ENCODE data around the gene WWOX. TPM values are rescaled to one million over a fixed set of nuclear protein-coding genes. Genes with fewer than 3 reads are reported as not detected.

WWOX gene
- total RNA-seq, 1 donor from 2014 or later: 28.2 TPM

GRCh38 chr16:78176435-78176834 is 77.0 kb downstream of the WWOX start:
- H3K36me3 Mint-ChIP-seq: no peaks in the 10 kb centered on the region
- no peaks in the 10 kb centered on the region for H3K27me3 Mint-ChIP-seq
- peaks cover 8% of the 10 kb centered on the region for H3K4me1 Mint-ChIP-seq (ENCODE audit: unreplicated experiment)
- DNase-seq (ENCODE audit: extremely low spot score, unreplicated experiment): no peak
- H3K9me3 Mint-ChIP-seq: no peaks in the 10 kb centered on the region
- TF ChIP-seq CTCF (conservative IDR thresholded peaks at IDR 0.05): no peak
- no peak overlapping the region for H3K27ac Mint-ChIP-seq
- no peak overlapping the region for H3K4me3 Mint-ChIP-seq

- Mint-ChIP-seq H3K9me3 (no peaks in the 10 kb centered on the region), H3K27ac (no peak overlapping the region), H3K4me3 (no peak overlapping the region), H3K27me3 (no peaks in the 10 kb centered on the region), H3K4me1 (ENCODE audit: unreplicated experiment) (peaks cover 8% of the 10 kb centered on the region), H3K36me3 (no peaks in the 10 kb centered on the region)
- no peak for TF ChIP-seq CTCF (conservative IDR thresholded peaks at IDR 0.05)
- DNase-seq (ENCODE audit: extremely low spot score, unreplicated experiment): no peak
These were observed 77.8 kb downstream of the WWOX start for GRCh38 chr16:78177218-78177617.

- Mint-ChIP-seq H3K36me3 (no peaks in the 10 kb centered on the region), H3K4me1 (ENCODE audit: unreplicated experiment) (peaks cover 8% of the 10 kb centered on the region), H3K27me3 (no peaks in the 10 kb centered on the region), H3K4me3 (no peak overlapping the region), H3K27ac (no peak overlapping the region), H3K9me3 (no peaks in the 10 kb centered on the region)
- DNase-seq (ENCODE audit: extremely low spot score, unreplicated experiment): no peak
- no peak for TF ChIP-seq CTCF (conservative IDR thresholded peaks at IDR 0.05)
These were observed 78.5 kb downstream of the WWOX start for GRCh38 chr16:78177987-78178386.

GRCh38 chr16:78179666-78180065 is 80.2 kb downstream of the WWOX start:
- H3K9me3 Mint-ChIP-seq: no peaks in the 10 kb centered on the region
- peaks cover 13% of the 10 kb centered on the region for H3K4me1 Mint-ChIP-seq (ENCODE audit: unreplicated experiment)
- DNase-seq (ENCODE audit: extremely low spot score, unreplicated experiment): no peak
- TF ChIP-seq CTCF (conservative IDR thresholded peaks at IDR 0.05): no peak
- no peak overlapping the region for H3K4me3 Mint-ChIP-seq
- H3K36me3 Mint-ChIP-seq: no peaks in the 10 kb centered on the region
- no peak overlapping the region for H3K27ac Mint-ChIP-seq
- H3K27me3 Mint-ChIP-seq: no peaks in the 10 kb centered on the region

- Mint-ChIP-seq H3K27me3 (no peaks in the 10 kb centered on the region), H3K4me3 (no peak overlapping the region), H3K9me3 (no peaks in the 10 kb centered on the region), H3K4me1 (ENCODE audit: unreplicated experiment) (peaks cover 19% of the 10 kb centered on the region), H3K27ac (no peak overlapping the region), H3K36me3 (no peaks in the 10 kb centered on the region)
- no peak for TF ChIP-seq CTCF (conservative IDR thresholded peaks at IDR 0.05)
- DNase-seq (ENCODE audit: extremely low spot score, unreplicated experiment): no peak
These were observed 80.9 kb downstream of the WWOX start for GRCh38 chr16:78180349-78180748.
